ENCODE measurements around the gene C19orf73.

The C19orf73 gene

DNA sequence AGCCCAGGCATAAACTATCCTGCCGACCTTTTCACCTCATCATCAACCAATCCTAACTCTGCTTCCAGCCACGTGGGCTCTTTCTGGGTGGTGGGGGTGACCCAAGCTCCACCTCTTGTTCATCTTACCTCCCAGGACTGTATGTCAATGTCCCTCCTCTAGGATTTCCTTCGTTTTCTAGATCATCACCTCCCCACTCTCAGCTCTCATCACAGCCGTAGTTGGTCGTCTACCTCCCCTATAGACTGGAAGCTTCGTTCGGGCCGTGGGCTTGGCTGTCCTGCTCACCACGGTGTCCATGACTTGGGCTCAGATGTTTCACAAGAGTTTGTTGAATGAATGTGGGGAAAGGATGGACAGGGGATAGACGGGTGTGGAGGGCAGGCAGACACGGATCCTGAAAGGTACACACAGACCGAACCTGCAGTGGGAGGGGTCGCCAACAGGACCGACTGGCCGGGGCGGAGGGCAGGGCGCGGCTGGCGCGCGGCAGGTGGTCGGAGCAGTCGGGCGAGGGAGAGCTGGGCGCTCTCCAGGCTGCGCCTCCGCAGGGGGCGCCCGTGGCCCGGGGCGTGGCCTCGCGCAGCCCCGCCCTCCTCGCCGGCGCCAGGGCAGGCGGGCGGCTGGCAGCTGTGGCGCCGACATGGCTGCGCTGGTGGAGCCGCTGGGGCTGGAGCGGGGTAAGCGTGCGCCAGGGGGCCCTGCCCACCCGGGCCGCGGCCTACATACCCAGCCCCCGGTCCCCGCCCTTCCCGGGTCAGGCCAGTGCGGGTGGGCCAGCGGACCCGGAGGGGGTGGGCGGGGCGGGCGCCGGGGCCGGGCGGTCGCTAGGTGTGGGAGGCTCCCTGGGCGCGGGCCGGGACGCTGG lies 4.9 kb downstream of the C19orf73 start, which contains the start of gene LIN7B:
TSS of gene LIN7B (plus strand) at position 609 of the 868 bp plus-strand sequence. CDS start at position 644, 35 bp downstream.
- Histone ChIP-seq H3K9me3 (ENCODE audit: insufficient read depth, low read depth, low read length) (peaks cover 3% of the 10 kb centered on the region), H3K14ac (ENCODE audit: low read length) (peak within 1 kb of the TSS; percentile 63), H2AK5ac (ENCODE audit: low read length) (peak within 1 kb of the TSS; percentile 71), H3K4me2 (ENCODE audit: low read length) (peak within 1 kb of the TSS; percentile 96), H3K79me2 (ENCODE audit: control insufficient read depth, insufficient read depth, low read length, poor library complexity) (peaks cover 7% of the 10 kb centered on the region), H3K36me3 (ENCODE audit: control insufficient read depth in 1 of 2, insufficient read depth in 2 of 2, low read length in 2 of 2) (peaks cover 10 to 14% of the 10 kb centered on the region in 2 experiments), H2BK120ac (ENCODE audit: insufficient read depth, low read length, poor library complexity) (peak within 1 kb of the TSS; percentile 67), H4K8ac (ENCODE audit: low read depth, low read length) (peak within 1 kb of the TSS; percentile 34), H3K23ac (ENCODE audit: low read length) (no peak within 1 kb of the TSS), H3K4ac (ENCODE audit: low read depth, low read length) (peak within 1 kb of the TSS; percentile 34), H3K18ac (ENCODE audit: low read length) (peak within 1 kb of the TSS; percentile 48), H2AFZ (ENCODE audit: insufficient read depth, low read length, poor library complexity) (peak within 1 kb of the TSS; percentile 53), H2BK5ac (ENCODE audit: low read depth, low read length, poor library complexity) (peak within 1 kb of the TSS; percentile 67), H2BK12ac (ENCODE audit: low read length) (peak within 1 kb of the TSS; percentile 8), H4K91ac (ENCODE audit: low read depth, low read length) (peak within 1 kb of the TSS; percentile 80), H3K79me1 (ENCODE audit: low read length) (peaks cover 13% of the 10 kb centered on the region), H4K12ac (ENCODE audit: low read depth, low read length) (peak within 1 kb of the TSS; percentile 39), H3K4me3 (ENCODE audit: low read depth, low read length) (peak within 1 kb of the TSS; percentile 80), H3K27me3 (ENCODE audit: insufficient read depth, low read length) (no peaks in the 10 kb centered on the region), H3K9ac (ENCODE audit: low read length) (peak within 1 kb of the TSS; percentile 73), H3K27ac (ENCODE audit: low read depth, low read length) (peak within 1 kb of the TSS; percentile 38), H3K4me1 (ENCODE audit: control insufficient read depth in 1 of 2, insufficient read depth in 2 of 2, low read length in 2 of 2) (peaks cover 10 to 20% of the 10 kb centered on the region in 2 experiments)
- no CpG with 5 or more reads among the region's 66 CpGs for WGBS (ENCODE audit: extremely low coverage, insufficient coverage, insufficient read length)
- peak; percentile 58 to 82 for DNase-seq

DNA sequence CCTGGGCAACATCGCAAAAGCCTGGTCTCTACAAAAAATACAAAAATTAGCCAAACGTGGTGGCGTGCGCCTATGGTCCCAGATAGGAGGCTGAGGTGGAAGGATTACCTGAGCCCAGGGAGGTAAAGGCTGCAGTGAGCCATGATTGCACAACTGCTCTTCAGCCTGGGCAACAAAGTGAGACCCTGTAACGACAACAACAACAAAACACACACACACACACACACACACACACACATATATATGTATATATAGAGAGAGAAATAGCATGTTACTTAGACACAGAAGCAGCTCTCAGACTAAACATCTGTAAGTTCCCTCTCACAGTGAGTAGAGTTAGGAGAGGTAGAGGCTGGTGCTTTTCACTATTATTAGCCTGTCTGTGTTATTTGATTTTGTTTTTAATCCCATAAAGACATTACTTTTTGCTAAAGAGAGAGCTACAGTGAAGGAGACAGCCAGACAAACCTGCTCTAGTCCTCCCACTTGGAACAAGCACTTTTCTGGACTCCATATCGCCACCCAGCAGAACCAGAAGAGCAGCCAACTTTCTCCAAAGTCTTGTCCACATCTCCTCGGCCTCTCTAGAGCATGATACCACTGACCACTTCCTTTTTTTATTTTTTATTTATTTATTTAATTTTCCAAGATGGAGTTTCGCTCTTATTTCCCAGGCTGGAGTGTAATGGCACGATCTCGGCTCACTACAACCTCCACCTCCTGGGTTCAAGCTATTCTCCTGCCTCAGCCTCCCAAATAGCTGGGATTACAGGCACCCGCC lies 7.5 kb downstream of the C19orf73 start:
- H3K27me3 ChIP-seq (ENCODE audit: insufficient read depth, low read length): no peaks in the 10 kb centered on the region
- peaks cover 3% of the 10 kb centered on the region for H3K9me3 ChIP-seq (ENCODE audit: insufficient read depth, low read depth, low read length)
- no peak overlapping the region for H3K14ac ChIP-seq (ENCODE audit: low read length)
- peaks cover 5% of the 10 kb centered on the region for H3K79me2 ChIP-seq (ENCODE audit: control insufficient read depth, insufficient read depth, low read length, poor library complexity)
- no peak overlapping the region for H3K4me3 ChIP-seq (ENCODE audit: low read depth, low read length)
- no peak overlapping the region for H3K27ac ChIP-seq (ENCODE audit: low read depth, low read length)
- H2AK5ac ChIP-seq (ENCODE audit: low read length): no peak overlapping the region
- H3K79me1 ChIP-seq (ENCODE audit: low read length): peaks cover 8% of the 10 kb centered on the region
- no peak overlapping the region for H2BK5ac ChIP-seq (ENCODE audit: low read depth, low read length, poor library complexity)
- no peak overlapping the region for H3K18ac ChIP-seq (ENCODE audit: low read length)
- no peak overlapping the region for H4K8ac ChIP-seq (ENCODE audit: low read depth, low read length)
- no peak overlapping the region for H3K4me2 ChIP-seq (ENCODE audit: low read length)
- no peak overlapping the region for H2AFZ ChIP-seq (ENCODE audit: insufficient read depth, low read length, poor library complexity)
- H3K4ac ChIP-seq (ENCODE audit: low read depth, low read length): no peak overlapping the region
- no peak overlapping the region for H4K91ac ChIP-seq (ENCODE audit: low read depth, low read length)
- H2BK120ac ChIP-seq (ENCODE audit: insufficient read depth, low read length, poor library complexity): no peak overlapping the region
- peaks cover 36 to 38% of the 10 kb centered on the region in 2 experiments for H3K36me3 ChIP-seq (ENCODE audit: control insufficient read depth in 1 of 2, insufficient read depth in 2 of 2, low read length in 2 of 2)
- no peak for DNase-seq
- peaks cover 5 to 9% of the 10 kb centered on the region in 2 experiments for H3K4me1 ChIP-seq (ENCODE audit: control insufficient read depth in 1 of 2, insufficient read depth in 2 of 2, low read length in 2 of 2)
- H3K23ac ChIP-seq (ENCODE audit: low read length): no peak overlapping the region
- H4K12ac ChIP-seq (ENCODE audit: low read depth, low read length): no peak overlapping the region
- H3K9ac ChIP-seq (ENCODE audit: low read length): no peak overlapping the region
- WGBS (ENCODE audit: extremely low coverage, insufficient coverage, insufficient read length): no CpG with 5 or more reads among the region's 11 CpGs
- no peak overlapping the region for H2BK12ac ChIP-seq (ENCODE audit: low read length)

DNA sequence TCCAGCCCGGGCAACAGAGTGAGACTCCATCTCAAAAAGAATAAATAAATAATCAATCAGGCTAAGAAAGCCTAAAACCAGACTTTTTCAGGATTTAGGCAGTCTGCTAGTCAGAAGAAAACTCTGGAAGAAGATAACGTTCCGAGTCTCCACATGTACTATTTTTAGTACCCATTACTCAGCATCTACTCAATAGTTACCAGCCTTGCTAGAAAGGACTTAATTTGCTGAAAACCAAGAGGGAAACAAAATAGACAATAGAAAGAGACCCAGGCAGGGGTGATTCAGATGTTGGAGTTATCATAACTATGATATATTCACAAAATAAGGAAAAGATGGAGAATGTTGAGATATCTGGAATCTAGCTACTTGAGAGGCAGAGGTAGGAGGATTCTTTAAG lies 8.4 kb downstream of the C19orf73 start:
- H3K14ac ChIP-seq (ENCODE audit: low read length): no peak overlapping the region
- H3K4me2 ChIP-seq (ENCODE audit: low read length): no peak overlapping the region
- no peak overlapping the region for H4K8ac ChIP-seq (ENCODE audit: low read depth, low read length)
- H3K9ac ChIP-seq (ENCODE audit: low read length): no peak overlapping the region
- no peak overlapping the region for H2AFZ ChIP-seq (ENCODE audit: insufficient read depth, low read length, poor library complexity)
- H3K4ac ChIP-seq (ENCODE audit: low read depth, low read length): no peak overlapping the region
- DNase-seq: no peak
- no peak overlapping the region for H3K18ac ChIP-seq (ENCODE audit: low read length)
- H3K4me1 ChIP-seq (ENCODE audit: control insufficient read depth in 1 of 2, insufficient read depth in 2 of 2, low read length in 2 of 2): peaks cover 5 to 9% of the 10 kb centered on the region in 2 experiments
- no CpG with 5 or more reads among the region's 3 CpGs for WGBS (ENCODE audit: extremely low coverage, insufficient coverage, insufficient read length)
- peaks cover 5% of the 10 kb centered on the region for H3K79me2 ChIP-seq (ENCODE audit: control insufficient read depth, insufficient read depth, low read length, poor library complexity)
- peaks cover 3% of the 10 kb centered on the region for H3K9me3 ChIP-seq (ENCODE audit: insufficient read depth, low read depth, low read length)
- no peak overlapping the region for H3K4me3 ChIP-seq (ENCODE audit: low read depth, low read length)
- no peak overlapping the region for H2BK12ac ChIP-seq (ENCODE audit: low read length)
- no peak overlapping the region for H3K23ac ChIP-seq (ENCODE audit: low read length)
- no peak overlapping the region for H3K27ac ChIP-seq (ENCODE audit: low read depth, low read length)
- H3K79me1 ChIP-seq (ENCODE audit: low read length): peaks cover 8% of the 10 kb centered on the region
- H4K91ac ChIP-seq (ENCODE audit: low read depth, low read length): no peak overlapping the region
- peaks cover 41% of the 10 kb centered on the region in 2 experiments for H3K36me3 ChIP-seq (ENCODE audit: control insufficient read depth in 1 of 2, insufficient read depth in 2 of 2, low read length in 2 of 2)
- no peak overlapping the region for H2BK5ac ChIP-seq (ENCODE audit: low read depth, low read length, poor library complexity)
- H2BK120ac ChIP-seq (ENCODE audit: insufficient read depth, low read length, poor library complexity): no peak overlapping the region
- no peak overlapping the region for H2AK5ac ChIP-seq (ENCODE audit: low read length)
- no peak overlapping the region for H4K12ac ChIP-seq (ENCODE audit: low read depth, low read length)
- no peaks in the 10 kb centered on the region for H3K27me3 ChIP-seq (ENCODE audit: insufficient read depth, low read length)

- Histone ChIP-seq H4K12ac (ENCODE audit: low read depth, low read length) (no peak overlapping the region), H3K18ac (ENCODE audit: low read length) (no peak overlapping the region), H2AK5ac (ENCODE audit: low read length) (no peak overlapping the region), H3K4me2 (ENCODE audit: low read length) (no peak overlapping the region), H3K14ac (ENCODE audit: low read length) (no peak overlapping the region), H3K27me3 (ENCODE audit: insufficient read depth, low read length) (no peaks in the 10 kb centered on the region), H3K36me3 (ENCODE audit: control insufficient read depth in 1 of 2, insufficient read depth in 2 of 2, low read length in 2 of 2) (peaks cover 48 to 49% of the 10 kb centered on the region in 2 experiments), H3K4me3 (ENCODE audit: low read depth, low read length) (peak overlapping the region; percentile 14), H4K8ac (ENCODE audit: low read depth, low read length) (no peak overlapping the region), H4K91ac (ENCODE audit: low read depth, low read length) (no peak overlapping the region), H2BK5ac (ENCODE audit: low read depth, low read length, poor library complexity) (no peak overlapping the region), H2BK12ac (ENCODE audit: low read length) (no peak overlapping the region), H3K79me2 (ENCODE audit: control insufficient read depth, insufficient read depth, low read length, poor library complexity) (peaks cover 2% of the 10 kb centered on the region), H3K27ac (ENCODE audit: low read depth, low read length) (no peak overlapping the region), H3K79me1 (ENCODE audit: low read length) (peaks cover 3% of the 10 kb centered on the region), H2BK120ac (ENCODE audit: insufficient read depth, low read length, poor library complexity) (no peak overlapping the region), H2AFZ (ENCODE audit: insufficient read depth, low read length, poor library complexity) (no peak overlapping the region), H3K4me1 (ENCODE audit: control insufficient read depth in 1 of 2, insufficient read depth in 2 of 2, low read length in 2 of 2) (peaks cover 5% of the 10 kb centered on the region in 2 experiments), H3K4ac (ENCODE audit: low read depth, low read length) (no peak overlapping the region), H3K23ac (ENCODE audit: low read length) (no peak overlapping the region), H3K9ac (ENCODE audit: low read length) (no peak overlapping the region), H3K9me3 (ENCODE audit: insufficient read depth, low read depth, low read length) (peaks cover 3% of the 10 kb centered on the region)
- no CpG with 5 or more reads among the region's 8 CpGs for WGBS (ENCODE audit: extremely low coverage, insufficient coverage, insufficient read length)
- DNase-seq: no peak
These were observed 9.2 kb downstream of the C19orf73 start for GRCh38 chr19:49109569-49110233.
